ENCODE measurements around the gene GPR18. TPM values are rescaled to one million over a fixed set of nuclear protein-coding genes. Genes with fewer than 3 reads are reported as not detected.
A peak's percentile ranks its signal among the peaks of the same experiment; 100 is the strongest.

GPR18 gene
- total RNA-seq, 1 experiment from 2014 or later, result not detected

GRCh38 chr13:99215184-99215830 is 42.9 kb downstream of the GPR18 start:
- H3K79me2 ChIP-seq (ENCODE audit: insufficient read depth, low read length), result peaks cover 13% of the 10 kb centered on the region; the same call in 1 of the 2 replicates
- Mint-ChIP-seq H3K27ac (peak overlapping the region in 2 of 3 experiments; percentile 77 to 92; a peak in 4 of 7 replicates), H3K4me1 (peaks cover 36 to 42% of the 10 kb centered on the region in 2 experiments)

More at GRCh38 chr13:99215184-99215830, 42.9 kb downstream of the GPR18 start:
- H4K20me1 ChIP-seq (ENCODE audit: control insufficient read depth, insufficient read depth, insufficient read length), result no peaks in the 10 kb centered on the region
- no peak overlapping the region for H4K5ac ChIP-seq (ENCODE audit: insufficient read length, low read depth, low read length)
- no peak overlapping the region for H3K14ac ChIP-seq (ENCODE audit: insufficient read depth, low read length)
- peaks cover 0 to 7% (median 2%) of the 10 kb centered on the region in 3 experiments; a peak in 5 of 7 replicates for H3K36me3 Mint-ChIP-seq (ENCODE audit: insufficient read depth in 1 of 3, low read depth in 3 of 3)
- H2AK5ac ChIP-seq (ENCODE audit: insufficient read length, low read length), result no peak overlapping the region
- H3K27me3 ChIP-seq (ENCODE audit: insufficient read depth, low read length), result no peaks in the 10 kb centered on the region
- DNase-seq, result peak; percentile 43
- H3K23me2 ChIP-seq (ENCODE audit: insufficient read length, low read depth, low read length, poor library complexity, severe bottlenecking), result no peaks in the 10 kb centered on the region
- WGBS (ENCODE audit: extremely low coverage, insufficient read length, low lambda C conversion rate), result no CpG with 5 or more reads among the region's 15 CpGs
- H3K4me2 ChIP-seq (ENCODE audit: insufficient read depth, insufficient read length, low read length), result no peak overlapping the region
- H2BK12ac ChIP-seq (ENCODE audit: insufficient read length, low read depth, low read length), result no peak overlapping the region
- no peak overlapping the region for H2AFZ ChIP-seq (ENCODE audit: low read length)
- no peak overlapping the region for H3K9ac ChIP-seq (ENCODE audit: extremely low read depth, insufficient read length, low read length)
- no peak overlapping the region for H4K8ac ChIP-seq (replicated peaks; ENCODE audit: insufficient read length, low read depth, low read length)
- H4K91ac ChIP-seq (ENCODE audit: insufficient read length, low read depth, low read length), result no peak overlapping the region
- no peaks in the 10 kb centered on the region for H3K9me3 ChIP-seq (ENCODE audit: control insufficient read depth, low read depth, low read length)
- H3K4me3 Mint-ChIP-seq, result no peak overlapping the region
- no peak overlapping the region for H3T11ph ChIP-seq (ENCODE audit: low read length)
- H3K23ac ChIP-seq (ENCODE audit: insufficient read length, low read depth, low read length), result no peak overlapping the region
- H2BK20ac ChIP-seq (ENCODE audit: low read depth, low read length, poor library complexity, severe bottlenecking), result no peak overlapping the region
- no peak overlapping the region for H3K4ac ChIP-seq (ENCODE audit: low read depth, low read length)
- H3K18ac ChIP-seq (ENCODE audit: insufficient read length, low read depth, low read length), result no peak overlapping the region
- no peak overlapping the region for H2BK120ac ChIP-seq (ENCODE audit: low read depth, low read length, poor library complexity, severe bottlenecking)
- no peak overlapping the region for H2BK5ac ChIP-seq (ENCODE audit: insufficient read length, low read length)
- no peaks in the 10 kb centered on the region for H3K9me3 Mint-ChIP-seq
- no peaks in the 10 kb centered on the region for H3K27me3 Mint-ChIP-seq (ENCODE audit: low read depth)
- H3K4me1 ChIP-seq (ENCODE audit: insufficient read depth, low read length), result peaks cover 5% of the 10 kb centered on the region; the same call in 1 of the 2 replicates
- H3K56ac ChIP-seq (ENCODE audit: insufficient read length, low read depth, low read length), result no peak overlapping the region
- H2BK15ac ChIP-seq (ENCODE audit: low read depth, low read length), result no peak overlapping the region
- H3K27ac ChIP-seq (ENCODE audit: insufficient read length, low read depth, low read length), result no peak overlapping the region
- no peak for TF ChIP-seq CTCF (conservative IDR thresholded peaks at IDR 0.05)
- no peaks in the 10 kb centered on the region for H3K79me1 ChIP-seq (ENCODE audit: insufficient read depth, low read depth, low read length, poor library complexity, severe bottlenecking)

Data from H9 (cell line).